ENCODE data around the gene RALGAPB.
"Not testable (repeated sequence)": the region's sequence is repeated elsewhere in the genome, so short reads cannot be mapped to it uniquely, and the experiment has no call there.

The RALGAPB gene

GRCh38 chr20:38581013-38581412 lies 108.4 kb downstream of the RALGAPB start, which contains the start of gene ADIG:
ADIG (plus strand) TSS chr20:38581197; CDS start chr20:38581251, 54 bp downstream.
- no peak within 1 kb of the TSS for H3K4me3 ChIP-seq (ENCODE audit: low read depth, low read length)

GRCh38 chr20:38581830-38582358 lies 109.3 kb downstream of the RALGAPB start:
- H3K4me3 ChIP-seq (ENCODE audit: low read depth, low read length) = no peak overlapping the region

- H3K4me3 ChIP-seq (ENCODE audit: low read depth, low read length) = no peak overlapping the region
Observed at GRCh38 chr20:38583306-38583705, 110.7 kb downstream of the RALGAPB start.

- H3K4me3 ChIP-seq (ENCODE audit: low read depth, low read length) = no peak overlapping the region
Observed at GRCh38 chr20:38584099-38584763, 111.6 kb downstream of the RALGAPB start.

DNA sequence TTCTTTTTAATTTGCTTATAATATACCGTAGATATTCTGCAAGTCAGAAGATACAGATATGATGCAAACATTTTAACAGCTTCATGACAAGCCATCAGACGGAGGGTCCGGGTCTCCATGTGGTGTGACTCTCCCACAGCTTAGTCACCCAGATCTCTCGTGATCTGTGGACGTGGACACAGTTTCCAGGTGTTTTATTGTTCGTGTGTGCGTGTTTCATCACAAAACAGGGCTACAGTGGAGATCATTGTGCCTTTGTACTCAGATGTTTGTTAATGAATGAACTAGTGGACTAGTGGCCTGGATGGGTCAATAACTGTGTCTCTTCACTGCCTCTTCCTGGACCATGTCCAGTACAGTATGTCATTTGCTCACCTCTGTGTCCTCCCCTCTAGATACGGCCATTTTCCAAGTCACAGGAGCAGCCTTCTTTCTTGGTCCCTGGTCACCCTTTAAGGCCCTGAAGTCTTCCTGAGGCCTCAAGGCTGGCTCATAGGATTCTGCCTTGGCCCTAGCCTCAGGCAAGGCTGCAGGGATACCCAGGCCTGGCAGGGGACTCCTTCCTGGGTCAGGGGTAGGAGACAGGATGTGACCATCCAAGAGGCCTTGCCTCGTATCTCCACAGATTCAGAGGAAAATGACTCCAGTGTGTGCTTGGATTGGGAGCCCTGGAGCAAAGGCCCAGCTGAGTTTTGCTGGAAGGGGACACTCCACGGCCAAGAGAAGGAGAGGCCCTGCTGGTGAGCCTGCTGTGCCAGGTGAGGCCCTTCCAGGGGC lies 112.9 kb downstream of the RALGAPB start:
- no peak overlapping the region for H3K4me3 ChIP-seq (ENCODE audit: low read depth, low read length)

DNA sequence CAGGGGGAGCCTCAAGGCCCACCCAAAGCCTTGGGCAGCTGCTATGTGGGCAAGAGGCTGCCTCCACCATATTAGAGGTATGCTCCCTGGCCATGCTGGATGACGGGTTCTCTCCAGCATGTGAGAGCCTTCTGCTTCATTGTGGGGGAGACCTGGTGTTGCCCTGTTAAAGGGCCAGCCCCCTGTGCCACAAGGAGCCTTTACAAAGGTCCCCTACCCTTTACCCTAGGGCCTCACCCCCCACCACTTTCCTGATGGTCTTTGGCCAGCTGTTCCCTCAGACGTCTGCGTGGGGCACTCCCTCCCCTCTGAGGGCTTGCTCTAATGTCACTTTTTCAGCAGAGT lies 113.5 kb downstream of the RALGAPB start:
- H3K4me3 ChIP-seq (ENCODE audit: low read depth, low read length) = no peak overlapping the region

DNA sequence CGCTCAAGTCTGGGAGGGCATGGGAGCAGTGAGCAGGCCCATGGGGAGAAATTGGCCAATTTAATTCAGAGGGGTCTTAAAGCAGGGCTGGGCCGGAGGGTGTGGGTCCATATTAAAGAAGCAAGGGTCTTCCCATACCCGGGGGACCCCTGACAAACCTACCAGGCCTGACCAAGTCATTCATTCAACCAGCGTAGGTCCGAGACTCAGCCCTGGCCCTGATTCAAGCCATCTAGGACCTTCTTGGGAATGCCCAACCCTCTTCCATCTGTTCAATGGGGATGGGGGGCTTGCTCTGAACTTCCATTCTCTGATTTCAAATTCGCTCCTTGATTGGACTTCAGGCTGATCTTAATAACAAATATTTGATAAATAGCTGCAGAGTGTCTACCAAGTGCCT lies 115.7 kb downstream of the RALGAPB start:
- H3K4me3 ChIP-seq (ENCODE audit: low read depth, low read length) = no peak overlapping the region

- no peak overlapping the region for H3K4me3 ChIP-seq (ENCODE audit: low read depth, low read length)
Observed at GRCh38 chr20:38589351-38589750, 116.7 kb downstream of the RALGAPB start.

GRCh38 chr20:38589967-38590675 lies 117.5 kb downstream of the RALGAPB start:
- H3K4me3 ChIP-seq (ENCODE audit: low read depth, low read length) = no peak overlapping the region

GRCh38 chr20:38590676-38591473 lies 118.2 kb downstream of the RALGAPB start:
- H3K4me3 ChIP-seq (ENCODE audit: low read depth, low read length) = no peak overlapping the region

GRCh38 chr20:38591474-38592410 lies 119.1 kb downstream of the RALGAPB start:
- H3K4me3 ChIP-seq (ENCODE audit: low read depth, low read length) = no peak overlapping the region

DNA sequence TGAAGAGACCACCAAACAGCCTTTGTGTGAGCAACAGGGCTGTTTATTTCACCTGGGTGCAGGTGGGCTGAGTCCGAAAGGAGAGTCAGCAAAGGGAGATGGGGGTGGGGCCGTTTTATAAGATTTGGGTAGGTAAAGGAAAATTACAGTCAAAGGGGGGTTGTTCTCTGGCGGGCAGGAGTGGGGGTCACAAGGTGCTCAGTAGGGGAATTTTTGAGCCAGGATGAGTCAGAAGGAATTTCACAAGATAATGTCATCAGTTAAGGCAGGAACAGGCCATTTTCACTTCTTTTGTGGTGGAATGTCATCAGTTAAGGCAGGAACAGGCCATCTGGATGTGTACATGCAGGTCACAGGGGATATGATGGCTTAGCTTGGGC lies 119.8 kb downstream of the RALGAPB start:
- not testable (repeated sequence) for H3K4me3 ChIP-seq (ENCODE audit: low read depth, low read length)

DNA sequence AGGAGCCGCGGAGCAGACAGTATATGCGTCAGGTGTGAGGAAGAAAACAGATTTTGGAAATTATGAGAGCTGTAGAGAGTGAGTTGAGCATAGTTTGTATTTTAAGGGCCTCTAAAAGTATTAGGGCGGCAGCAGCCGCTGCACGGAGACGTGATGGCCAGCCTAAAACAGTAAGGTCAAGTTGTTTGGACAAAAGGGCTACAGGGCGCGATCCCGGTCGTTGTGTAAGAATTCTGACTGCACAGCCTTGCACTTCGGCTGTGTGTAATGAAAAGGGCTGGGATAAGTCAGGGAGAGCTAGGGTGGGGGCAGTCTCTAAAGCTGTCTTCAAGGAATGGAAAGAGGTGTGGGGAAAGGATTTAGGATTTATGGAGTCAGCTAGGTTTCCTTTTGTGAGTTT lies 121.6 kb downstream of the RALGAPB start:
- H3K4me3 ChIP-seq (ENCODE audit: low read depth, low read length) = not testable (repeated sequence)

DNA sequence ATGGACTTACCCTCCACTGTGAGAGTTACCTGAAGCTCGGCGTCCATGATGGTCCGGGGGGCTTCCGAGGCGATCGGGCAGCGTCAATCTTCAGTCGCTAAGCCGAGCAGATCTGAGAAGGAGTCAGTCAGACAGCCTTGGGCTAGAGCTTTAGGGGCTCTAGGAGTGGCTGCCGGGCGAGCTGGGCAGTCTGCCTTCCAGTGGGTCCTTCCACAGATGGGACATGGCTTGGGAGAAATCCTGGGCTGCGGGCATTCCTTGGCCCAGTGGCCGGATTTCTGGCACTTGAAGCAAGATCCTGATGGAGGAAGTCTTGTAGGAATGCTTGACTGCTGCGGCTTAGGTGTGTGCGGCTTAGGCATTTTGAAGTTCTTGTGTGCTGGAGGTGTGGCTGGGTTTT lies 123.2 kb downstream of the RALGAPB start:
- H3K4me3 ChIP-seq (ENCODE audit: low read depth, low read length) = not testable (repeated sequence)

DNA sequence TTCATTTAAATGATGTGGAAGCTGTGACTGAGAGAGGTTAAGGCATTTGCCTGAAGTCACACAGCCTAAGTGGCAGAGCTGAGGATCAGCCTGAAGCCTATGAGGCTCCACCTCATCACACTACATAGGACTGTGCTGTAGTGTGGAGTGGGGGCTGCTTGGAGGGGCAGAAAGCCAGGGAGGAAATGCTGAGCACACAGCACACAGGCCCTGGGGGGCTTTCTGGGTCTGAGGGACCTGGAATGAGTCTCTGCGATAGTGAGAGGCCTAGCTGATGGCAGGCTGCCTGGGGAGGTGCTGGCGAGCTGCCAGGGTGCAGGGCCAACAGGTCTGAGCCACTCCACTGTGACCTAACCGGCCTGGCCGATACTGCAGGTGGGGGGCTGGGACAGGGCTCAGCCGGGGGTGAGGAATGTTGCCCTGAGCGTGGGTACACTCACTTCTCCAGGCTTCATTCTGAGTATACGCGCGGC lies 126.8 kb downstream of the RALGAPB start:
- no peak overlapping the region for H3K4me3 ChIP-seq (ENCODE audit: low read depth, low read length)

DNA sequence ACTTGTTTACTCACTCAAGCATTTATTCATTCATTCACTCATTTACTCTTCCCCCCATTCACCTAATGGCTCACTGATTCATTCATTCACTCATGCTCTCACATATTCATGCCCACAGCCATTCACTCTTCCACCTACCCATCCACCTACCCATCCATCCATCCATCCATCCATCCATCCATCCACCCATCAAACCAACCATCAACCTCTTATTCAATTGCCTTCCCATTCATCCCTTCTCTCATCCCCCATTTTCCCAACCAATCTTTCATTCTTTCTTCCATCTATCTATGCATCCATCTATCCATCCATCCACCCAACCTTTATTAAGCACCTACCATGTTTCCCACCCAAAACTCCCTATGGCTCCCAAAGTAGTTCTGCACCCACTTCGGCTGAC lies 127.4 kb downstream of the RALGAPB start:
- no peak overlapping the region for H3K4me3 ChIP-seq (ENCODE audit: low read depth, low read length)

GRCh38 chr20:38601216-38602184 lies 128.9 kb downstream of the RALGAPB start, which contains the start of gene ARHGAP40:
ARHGAP40 (plus strand) TSS chr20:38601809.
- peak within 1 kb of the TSS; percentile 27 for H3K4me3 ChIP-seq (ENCODE audit: low read depth, low read length)

- peak overlapping the region; percentile 27 for H3K4me3 ChIP-seq (ENCODE audit: low read depth, low read length)
Observed at GRCh38 chr20:38602185-38602581, 129.5 kb downstream of the RALGAPB start.

Data from iPS-11a (cell line).